K562 (cell line): ENCODE measurements around the gene GPT2. TPM values are rescaled to one million over a fixed set of nuclear protein-coding genes. Genes with fewer than 3 reads are reported as not detected.

Source experiments
- ATAC-seq: fragments of 200-7000 bp; cut with Tn5 transposase; 3 replicates; pipeline ENCODE4 v1.9.1; 2020; ENCODE audit warnings: moderate library complexity
- BruUV-seq: library from RNA; stranded (reverse); fragments of 400-500 nt; replicated peaks from 2 replicates; lab custom pipeline; 2021; lab: Mats Ljungman, UMichigan
- CTCF ChIA-PET: fragments of 300-600 bp; formaldehyde crosslinking; extraction: SDS; loops from one replicate; lab custom pipeline; 2021; ENCODE audit warnings: low intra/inter-chr PET ratio; lab: Yijun Ruan, JAX
- POLR2A ChIA-PET: fragments of 300-600, 350-650 bp; sonication (Branson Sonifier 250); formaldehyde crosslinking; extraction: SDS; loops from one replicate; lab custom pipeline; 2021; ENCODE audit warnings: antibody characterized with exemption, inconsistent platforms; lab: Yijun Ruan, JAX
- DNase-seq, 4 experiments: peaks; one replicate each; pipeline versions ENCODE4 v3.0.0 to v3.0.0-alpha.2; 2011 to 2018; ENCODE audit warnings: low spot score in 3 of 4, mixed read lengths in 3 of 4; ENCODE audit errors: extremely low read depth in 1 of 4
- FAIRE-seq: peaks from 2 replicates; lab custom pipeline; 2011; peaks lifted over from hg19 to GRCh38; lab: Jason Lieb, UNC
- H2AFZ ChIP-seq: 2 replicates; pipeline ENCODE4 v1.6.0; 2011; ENCODE audit warnings: low read depth, low read length, control low read depth, inconsistent platforms
- H3K27ac ChIP-seq: fragments of 200-600 bp; 3 replicates; pipeline ENCODE4 v1.8.0; 2011; ENCODE audit warnings: low read depth, mild to moderate bottlenecking, control low read depth, inconsistent platforms, low read length, moderate library complexity, mixed read lengths; ENCODE audit errors: extremely low read depth
- H3K27me3 ChIP-seq, 2 experiments: fragments of 300-600 bp in 1 of 2; 2 replicates in 1 of 2; 3 replicates in 1 of 2; pipeline versions ENCODE4 v1.6.0 to v1.8.0; 2011; ENCODE audit warnings: inconsistent platforms in 2 of 2, low read length in 2 of 2, mild to moderate bottlenecking in 1 of 2, mixed read lengths in 1 of 2, moderate library complexity in 1 of 2; ENCODE audit not compliant: control insufficient read depth in 2 of 2, insufficient read depth in 2 of 2
- H3K36me3 ChIP-seq: fragments of 300-600 bp; 3 replicates; pipeline ENCODE4 v1.8.0; 2011; ENCODE audit warnings: mild to moderate bottlenecking, low read length, inconsistent platforms; ENCODE audit not compliant: control insufficient read depth, insufficient read depth
- H3K4me1 ChIP-seq, 2 experiments: fragments of 200-600 bp in 1 of 2; replicated peaks in 1 of 2; 2 replicates in 1 of 2; 3 replicates in 1 of 2; pipeline versions ENCODE4 v1.5.1 to v1.8.0; 2011; ENCODE audit warnings: inconsistent platforms in 2 of 2, low read length in 2 of 2, mild to moderate bottlenecking in 1 of 2, mixed read lengths in 1 of 2, moderate library complexity in 1 of 2; ENCODE audit not compliant: control insufficient read depth in 2 of 2, insufficient read depth in 2 of 2
- H3K4me2 ChIP-seq: 2 replicates; pipeline ENCODE4 v1.6.1; 2011; ENCODE audit warnings: low read length, control low read depth, inconsistent platforms, mixed read lengths; ENCODE audit not compliant: insufficient read depth
- H3K4me3 ChIP-seq: fragments of 200-600 bp; sonication (generic), shearing (Covaris generic); 2 replicates; pipeline ENCODE4 v1.5.1; 2016; ENCODE audit warnings: control low read depth, inconsistent platforms
- H3K79me2 ChIP-seq: fragments of 200-600 bp; 3 replicates; pipeline ENCODE4 v1.8.0; 2011; ENCODE audit warnings: low read length, inconsistent platforms; ENCODE audit not compliant: control insufficient read depth, insufficient read depth
- H3K9ac ChIP-seq, 2 experiments: 2 replicates each; pipeline versions ENCODE4 v1.6.0 to v1.6.1; 2011; ENCODE audit warnings: low read depth in 2 of 2, low read length in 2 of 2, control low read depth in 1 of 2, inconsistent platforms in 1 of 2, mild to moderate bottlenecking in 1 of 2, mixed read lengths in 1 of 2; ENCODE audit not compliant: insufficient read depth in 1 of 2
- H3K9me1 ChIP-seq: one replicate; pipeline ENCODE4 v1.6.0; 2011; ENCODE audit warnings: inconsistent platforms, mild to moderate bottlenecking, low read length, moderate library complexity; ENCODE audit not compliant: control insufficient read depth, insufficient read depth
- H3K9me3 ChIP-seq: replicated peaks from 2 replicates; pipeline ENCODE4 v1.5.1; 2011; ENCODE audit warnings: low read depth, low read length, inconsistent platforms; ENCODE audit not compliant: control insufficient read depth, insufficient read depth
- H4K20me1 ChIP-seq: replicated peaks from 2 replicates; pipeline ENCODE4 v1.6.1; 2011; ENCODE audit warnings: low read length, inconsistent platforms, mixed read lengths; ENCODE audit not compliant: control insufficient read depth, insufficient read depth
- ESRRA ChIP-seq: fragments of 450-650 bp; IDR thresholded peaks from 2 replicates; pipeline ENCODE4 v1.6.1; 2014; ENCODE audit warnings: low read depth, mild to moderate bottlenecking, moderate library complexity, borderline replicate concordance
- FOXA3 ChIP-seq, 2 experiments: fragments of 450-650 bp in 1 of 2; sonication (generic) in 1 of 2; formaldehyde crosslinking; IDR thresholded peaks in 1 of 2; conservative IDR thresholded peaks in 1 of 2; 2 replicates each; pipeline versions ENCODE4 v1.4.0 to v1.8.0; 2020 to 2022; ENCODE audit warnings: mild to moderate bottlenecking in 2 of 2, missing genetic modification reagents in 1 of 2
- FOXK2 ChIP-seq, 2 experiments: fragments of 450-650 bp; IDR thresholded peaks in 1 of 2; conservative IDR thresholded peaks in 1 of 2; 2 replicates each; pipeline ENCODE4 v1.6.1; 2016; ENCODE audit warnings: low read depth in 2 of 2, mild to moderate bottlenecking in 1 of 2
- SMAD2 ChIP-seq: fragments of 150-350 bp; IDR thresholded peaks from 2 replicates; pipeline ENCODE4 v1.6.1; 2014; ENCODE audit warnings: low read depth, mild to moderate bottlenecking, low read length
- ZBTB33 ChIP-seq: sonication (generic); formaldehyde crosslinking; IDR thresholded peaks from 2 replicates; pipeline ENCODE4 v1.8.1; 2023; ENCODE audit warnings: mild to moderate bottlenecking, missing genetic modification reagents
- WGBS: fragments of 100-300 bp; shearing (Covaris generic); methylation state at CpG from one replicate; pipeline ENCODE4 v1.1.6; 2016; ENCODE audit warnings: low coverage, mixed read lengths; ENCODE audit not compliant: insufficient coverage; ENCODE audit errors: missing lambda C conversion rate; 5-methylcytosine and 5-hydroxymethylcytosine counted together
- in situ Hi-C: fragments of 300-500 bp; cut with MboI; formaldehyde crosslinking; loops from 4 replicates; pipeline ENCODE4 v1.15.0; 2018; ENCODE audit warnings: inconsistent platforms, mixed read lengths
- intact Hi-C: fragments of 100-400 bp; cut with micrococcal nuclease; formaldehyde crosslinking; loops from 2 replicates; pipeline ENCODE4 v1.14.2; 2022
- polyA plus RNA-seq, 8 experiments: library from polyadenylated mRNA; depleted of rRNA in 4 of 8; stranded (reverse) in 5 of 8; unstranded in 3 of 8; fragments of >200 nt; fragmentation: Nextera tagmentation in 2 of 8; fragmentation: Illumina TruSeq in 1 of 8; extraction: Ambion mirVana in 2 of 8; extraction: Trizol in 1 of 8; gene quantifications; 2 replicates each; pipeline versions ENCODE4 v1.2.1 to v1.2.3, GENCODE V29; 2011 to 2014; ENCODE audit warnings: inconsistent platforms in 1 of 8, missing spikeins in 1 of 8
- total RNA-seq, 7 experiments: library from RNA; depleted of rRNA in 6 of 7; stranded (reverse); fragments of >200 nt in 6 of 7; fragmentation: Illumina TruSeq in 2 of 7; extraction: Trizol in 2 of 7; gene quantifications; 2 replicates each; pipeline versions ENCODE4 v1.2.1 to v1.2.3, GENCODE V29; 2011 to 2021; ENCODE audit warnings: low replicate concordance in 1 of 7

The GPT2 gene
- total and polyA plus RNA-seq, 9 of the 15 experiments (the other 6 are each of a cell fraction or from before 2014, with no cell fraction given): 0.79 to 14.4 (median 5.8) TPM

DNA sequence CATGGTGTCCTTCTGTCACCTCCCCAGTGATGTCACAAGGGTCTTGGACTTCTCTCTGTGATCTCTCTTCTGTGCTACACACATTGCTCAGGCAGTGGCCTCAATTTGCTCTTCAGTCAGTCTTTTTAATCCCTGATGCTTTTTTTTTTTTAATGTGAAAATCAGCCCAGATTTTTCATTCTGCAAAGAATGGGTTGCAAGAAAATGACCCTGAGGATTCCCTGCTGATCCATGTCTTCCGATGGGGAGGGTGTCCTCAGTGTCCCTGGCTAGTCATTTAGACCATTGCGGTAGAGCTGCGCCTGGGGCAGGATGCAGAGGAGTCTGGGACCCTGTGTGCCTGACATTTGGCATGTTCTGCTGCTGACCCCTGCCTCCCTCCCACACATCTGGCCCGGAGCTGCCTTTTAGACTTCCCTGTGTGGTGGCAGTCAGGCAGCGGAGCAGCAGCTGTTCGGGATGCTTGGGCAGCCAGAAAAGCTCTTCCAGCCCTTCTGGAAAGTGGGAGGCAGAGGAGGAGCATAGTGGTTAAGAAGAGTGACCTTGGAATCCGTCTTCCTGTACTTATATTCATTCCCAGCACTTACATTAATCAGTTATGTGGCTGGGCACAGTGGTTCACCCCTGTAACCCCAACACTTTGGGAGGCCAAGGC is 12.3 kb downstream of the GPT2 start:
- FAIRE-seq (no peak), DNase-seq (no peak), ATAC-seq (peak; percentile 35)
- H2AFZ ChIP-seq: no peak overlapping the region
- no peaks in the 10 kb centered on the region for H3K36me3 ChIP-seq
- H3K4me1 ChIP-seq: peaks cover 6 to 19% of the 10 kb centered on the region in 2 experiments; a peak in 4 of 5 replicates
- no peaks in the 10 kb centered on the region for H3K9me1 ChIP-seq
- POLR2A ChIA-PET: interaction anchor here (2.0 kb wide), 1 partner anchor 10 kb away, joined by 9 read pairs; no protein-coding TSS in a partner anchor
- H3K79me2 ChIP-seq: no peaks in the 10 kb centered on the region
- no peak overlapping the region for H3K27ac ChIP-seq
- intact Hi-C loops: no loop called here
- H3K4me3 ChIP-seq: no peak overlapping the region
- WGBS: 50% methylated on average over 5 of the region's 7 CpGs
- no peak for TF ChIP-seq ZBTB33 (CRISPR knock-in tag)
- CTCF ChIA-PET: no interaction called here
- no peak overlapping the region for H3K4me2 ChIP-seq
- H3K9ac ChIP-seq: no peak overlapping the region
- no peaks in the 10 kb centered on the region for H4K20me1 ChIP-seq
- no TSS peak for BruUV-seq
- no peaks in the 10 kb centered on the region for H3K9me3 ChIP-seq
- in situ Hi-C loops: no loop called here
- H3K27me3 ChIP-seq: no peaks in the 10 kb centered on the region

- no peak overlapping the region for H3K27ac ChIP-seq
- 81% methylated on average over 9 of the region's 10 CpGs for WGBS
- POLR2A ChIA-PET: no interaction called here
- CTCF ChIA-PET: no interaction called here
- in situ Hi-C loops: no loop called here
- no peaks in the 10 kb centered on the region for H3K9me3 ChIP-seq
- no peak overlapping the region for H3K4me2 ChIP-seq
- H2AFZ ChIP-seq: no peak overlapping the region
- H3K79me2 ChIP-seq: no peaks in the 10 kb centered on the region
- no TSS peak for BruUV-seq
- FAIRE-seq (no peak), DNase-seq (peak in 1 of 4 experiments; percentile 20), ATAC-seq (no peak)
- no peaks in the 10 kb centered on the region for H3K9me1 ChIP-seq
- H3K36me3 ChIP-seq: no peaks in the 10 kb centered on the region
- no peaks in the 10 kb centered on the region for H4K20me1 ChIP-seq
- H3K4me1 ChIP-seq: peaks cover 6 to 19% of the 10 kb centered on the region in 2 experiments; a peak in 4 of 5 replicates
- H3K27me3 ChIP-seq: no peaks in the 10 kb centered on the region
- no peak overlapping the region for H3K4me3 ChIP-seq
- no peak overlapping the region for H3K9ac ChIP-seq
- TF ChIP-seq SMAD2: no peak
- TF ChIP-seq ESRRA: 0 out of 2 replicates have a peak, but pooled peaks have one; percentile 4
- no peak for TF ChIP-seq FOXA3 (CRISPR knock-in tag; conservative IDR thresholded peaks at IDR 0.05 in 1 of 2, IDR thresholded peaks at IDR 0.05 in 1 of 2)
- no peak for TF ChIP-seq FOXK2 (conservative IDR thresholded peaks at IDR 0.05 in 1 of 2, IDR thresholded peaks at IDR 0.05 in 1 of 2; ENCODE audit: low read depth in 2 of 2)
- intact Hi-C loops: no loop called here
Observed at GRCh38 chr16:46897471-46897870, 13.3 kb downstream of the GPT2 start.
